Pancreas (tissue), 10 donors: ENCODE results near the gene SKI. TPM values are rescaled to one million over a fixed set of nuclear protein-coding genes. Genes with fewer than 3 reads are reported as not detected.
A peak's percentile ranks its signal among the peaks of the same experiment; 100 is the strongest.
"Not testable (repeated sequence)": the region's sequence is repeated elsewhere in the genome, so short reads cannot be mapped to it uniquely, and the experiment has no call there.

Source experiments
- ATAC-seq, 4 donors: fragments of 200-7000 bp; cut with Tn5 transposase; one replicate each; pipeline versions ENCODE4 v1.8.0 to v1.9.1; 2020; ENCODE audit warnings: mild to moderate bottlenecking in 4 of 4, moderate library complexity in 4 of 4
- DNase-seq, 6 donors: peaks; one replicate each; pipeline ENCODE4 v3.0.0-alpha.2; 2020
- FAIRE-seq: peaks from 2 replicates; lab custom pipeline; 2012; peaks lifted over from hg19 to GRCh38; lab: Jason Lieb, UNC
- H3K27ac ChIP-seq, 4 donors: fragments of 200-600 bp; sonication (generic); 1 replicate in 3 of 4; 2 replicates in 1 of 4; pipeline versions ENCODE4 v1.5.0 to v1.8.0; 2020
- H3K27me3 ChIP-seq, 4 donors: fragments of 200-600 bp; one replicate each; pipeline ENCODE4 v1.8.0; 2021
- H3K36me3 ChIP-seq, 3 donors: fragments of 200-600 bp; sonication (generic) in 1 of 3; one replicate each; pipeline versions ENCODE4 v1.5.0 to v1.8.0; 2020 to 2021
- H3K4me1 ChIP-seq, 3 donors: fragments of 200-600 bp; one replicate each; pipeline ENCODE4 v1.8.0; 2021
- H3K4me3 ChIP-seq, 4 donors: fragments of 200-600 bp; sonication (generic) in 2 of 4; one replicate each; pipeline versions ENCODE4 v1.5.0 to v1.8.0; 2020 to 2021
- H3K9me3 ChIP-seq, 4 donors: fragments of 200-600 bp; one replicate each; pipeline ENCODE4 v1.8.0; 2021
- WGBS, 2 donors: extraction: QIAGEN DNeasy Blood & Tissue Kit; methylation state at CpG; one replicate each; pipeline ENCODE4 v1.1.7; 2013; 5-methylcytosine and 5-hydroxymethylcytosine counted together
- intact Hi-C, 3 donors: fragments of 100-400 bp; cut with DNase I; formaldehyde crosslinking; loops; one replicate each; pipeline versions ENCODE4 v1.11.1 to v1.14.2; 2022
- polyA plus RNA-seq, 2 donors: library from polyadenylated mRNA; stranded (reverse); fragments of 200-250 nt; gene quantifications; one replicate each; pipeline ENCODE4 v1.2.3, GENCODE V29; 2013
- total RNA-seq, 6 donors: library from RNA; stranded (reverse); fragmentation: NEBNext Ultra II Directional in 4 of 6; extraction: Animal tissue kit (Norgen Biotek cat#: 25700) in 4 of 6; gene quantifications; one replicate each; pipeline versions ENCODE4 v1.2.1 to v1.2.4, GENCODE V29; 2021 to 2023
- TF ChIP-seq, protein P1 (sequence below), 4 donors: fragments of 200-600 bp; sonication (generic) in 3 of 4; IDR thresholded peaks; one replicate each; pipeline versions ENCODE4 v1.5.0 to v1.8.0; 2021; ENCODE audit warnings: antibody characterized with exemption in 4 of 4
- donor health status: healthy with polysubstance abuse.
- donor health status: DM: no; HTN: no; CAD: no; lungs with moderate emphysema.
- donor health status: DM: no; HTN: no; CAD: no.
- donor health status: control.
- donor health status: control.
- donor health status: Bipolar disorder and iron deficiency.
- donor health status: DM: yes; HTN: yes; CAD: no.
- donor health status: DM: no; HTN: no; CAD: no.
- donor health status: DM: no; HTN: no; CAD: no.
- donor health status: DM: yes; HTN: yes; CAD: no.

Gene SKI
- total and polyA plus RNA-seq, 8 donors = 8.6 to 27.9 (median 14.0) TPM

DNA sequence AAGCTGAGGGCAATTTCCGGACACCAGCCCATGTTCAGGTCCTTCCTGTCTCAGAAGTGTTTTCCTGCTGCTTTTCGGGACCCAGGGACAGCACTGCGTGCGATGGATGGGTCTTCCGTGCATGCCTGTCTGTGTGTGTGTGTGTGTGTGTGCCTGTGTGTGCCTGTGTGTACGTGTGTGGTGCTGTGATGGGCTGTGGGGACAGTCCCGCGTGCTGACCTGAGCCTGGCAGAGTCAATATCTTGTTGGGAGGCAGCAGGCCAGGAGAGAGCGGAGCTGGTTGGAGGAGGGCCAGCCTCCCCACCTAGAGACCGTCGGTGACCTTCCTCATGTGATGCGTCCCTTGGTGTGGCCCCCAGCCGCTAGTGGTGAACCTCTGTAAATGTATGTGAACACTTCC, 13.7 kb downstream of the SKI start:
- Histone ChIP-seq H3K9me3 (no peaks in the 10 kb centered on the region), H3K4me1 (peaks cover 10 to 22% (median 12%) of the 10 kb centered on the region in 3 donors), H3K27ac (no peak overlapping the region), H3K4me3 (no peak overlapping the region), H3K36me3 (no peaks in the 10 kb centered on the region), H3K27me3 (no peaks in the 10 kb centered on the region)
- TF ChIP-seq, protein P1, sequence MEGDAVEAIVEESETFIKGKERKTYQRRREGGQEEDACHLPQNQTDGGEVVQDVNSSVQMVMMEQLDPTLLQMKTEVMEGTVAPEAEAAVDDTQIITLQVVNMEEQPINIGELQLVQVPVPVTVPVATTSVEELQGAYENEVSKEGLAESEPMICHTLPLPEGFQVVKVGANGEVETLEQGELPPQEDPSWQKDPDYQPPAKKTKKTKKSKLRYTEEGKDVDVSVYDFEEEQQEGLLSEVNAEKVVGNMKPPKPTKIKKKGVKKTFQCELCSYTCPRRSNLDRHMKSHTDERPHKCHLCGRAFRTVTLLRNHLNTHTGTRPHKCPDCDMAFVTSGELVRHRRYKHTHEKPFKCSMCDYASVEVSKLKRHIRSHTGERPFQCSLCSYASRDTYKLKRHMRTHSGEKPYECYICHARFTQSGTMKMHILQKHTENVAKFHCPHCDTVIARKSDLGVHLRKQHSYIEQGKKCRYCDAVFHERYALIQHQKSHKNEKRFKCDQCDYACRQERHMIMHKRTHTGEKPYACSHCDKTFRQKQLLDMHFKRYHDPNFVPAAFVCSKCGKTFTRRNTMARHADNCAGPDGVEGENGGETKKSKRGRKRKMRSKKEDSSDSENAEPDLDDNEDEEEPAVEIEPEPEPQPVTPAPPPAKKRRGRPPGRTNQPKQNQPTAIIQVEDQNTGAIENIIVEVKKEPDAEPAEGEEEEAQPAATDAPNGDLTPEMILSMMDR (IDR thresholded peaks at IDR 0.05) = no peak
- 68 to 71% methylated on average over 13 of the region's 13 CpGs for WGBS, 2 donors
- no peak for ATAC-seq
- intact Hi-C loops = no loop called here
- peak in 1 of 6 donors; percentile 24 for DNase-seq
- FAIRE-seq = no peak

DNA sequence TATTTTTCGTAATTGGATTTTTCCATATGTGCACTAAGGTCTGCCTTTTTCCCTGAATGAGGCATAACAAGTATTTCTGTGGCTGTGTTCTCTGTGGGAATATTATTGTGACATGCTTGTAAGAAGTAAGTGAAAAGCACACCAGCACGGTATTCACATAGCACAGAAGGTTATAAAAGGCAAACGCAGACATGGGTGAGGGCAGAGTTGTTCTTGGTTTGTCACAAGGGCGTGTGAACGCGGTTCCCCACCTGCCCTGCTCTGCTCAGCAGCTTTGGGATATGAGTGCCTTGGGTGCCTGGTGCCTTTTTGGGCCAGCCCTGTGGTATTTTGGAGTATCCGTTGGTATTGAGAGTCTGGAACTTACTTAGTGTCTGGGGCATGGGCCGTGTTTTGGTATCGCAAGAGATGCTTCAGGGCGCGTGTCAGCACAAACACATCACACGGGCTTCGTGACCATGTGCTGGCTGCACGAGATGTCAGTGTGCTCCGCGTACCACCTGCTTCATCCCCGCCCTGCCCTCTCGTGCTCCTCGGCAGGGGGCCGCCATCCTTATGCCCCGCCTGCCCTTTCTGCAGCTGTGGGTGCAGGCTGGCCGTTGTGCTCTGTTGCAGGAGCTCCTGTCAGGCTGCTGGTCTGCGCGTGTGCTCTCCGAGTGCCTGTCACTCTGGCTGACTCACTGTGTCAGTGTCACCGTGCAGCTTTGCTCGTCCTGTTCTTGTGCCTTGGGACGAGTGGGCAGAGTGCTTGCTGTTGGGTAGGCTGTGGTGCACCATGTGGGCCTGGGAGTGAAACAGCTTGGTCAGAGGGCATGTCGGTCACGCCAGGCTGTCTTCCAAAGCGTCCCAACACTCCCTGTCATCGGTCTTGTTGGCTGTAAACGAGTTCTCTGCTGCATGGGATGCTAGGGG, 15.0 kb downstream of the SKI start:
- peaks cover 18 to 31% (median 19%) of the 10 kb centered on the region in 3 donors for H3K4me1 ChIP-seq
- peak in 2 of 4 donors; percentile 4 to 8 for ATAC-seq
- 90 to 91% methylated on average over 33 of the region's 33 CpGs for WGBS, 2 donors

GRCh38 chr1:2247045-2247394, 18.9 kb downstream of the SKI start:
- H3K27ac ChIP-seq = peak overlapping the region in 1 of 4 donors; percentile 80
- H3K27me3 ChIP-seq, H3K4me3 ChIP-seq, DNase-seq, H3K36me3 ChIP-seq, ATAC-seq, FAIRE-seq, intact Hi-C loops, H3K9me3 ChIP-seq: not testable (repeated sequence)
- peaks cover 19 to 30% (median 26%) of the 10 kb centered on the region in 3 donors for H3K4me1 ChIP-seq
- WGBS, 2 donors = 87 to 94% methylated on average over 7 of the region's 7 CpGs

More for the DNA sequence above, 15.0 kb downstream of the SKI start:
- Histone ChIP-seq H3K27ac (no peak overlapping the region), H3K36me3 (no peaks in the 10 kb centered on the region), H3K27me3 (no peaks in the 10 kb centered on the region), H3K9me3 (no peaks in the 10 kb centered on the region), H3K4me3 (no peak overlapping the region)
- intact Hi-C loops = no loop called here
- FAIRE-seq (no peak), DNase-seq (peak in 1 of 6 donors; percentile 16)
- TF ChIP-seq, protein P1 (IDR thresholded peaks at IDR 0.05) = no peak

DNA sequence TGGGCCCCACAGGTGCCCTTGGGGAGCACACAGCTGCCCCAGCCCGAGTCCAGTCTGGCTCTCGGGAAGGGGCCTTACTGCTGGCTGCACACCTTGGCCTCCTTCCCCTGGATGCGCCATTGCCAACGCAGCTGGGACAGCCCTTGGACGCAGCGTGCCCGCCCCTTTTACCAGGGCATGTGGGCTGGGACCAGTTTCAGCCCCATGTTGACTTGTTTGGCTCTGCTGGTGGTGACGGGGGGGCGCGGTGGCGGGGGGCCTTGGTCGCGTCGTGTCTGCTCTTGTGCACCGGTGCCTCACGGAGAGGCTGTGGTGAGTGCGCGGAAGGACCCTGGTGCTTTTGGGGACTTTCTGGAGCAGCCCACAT, 19.6 kb downstream of the SKI start:
- intact Hi-C loops = no loop called here
- Histone ChIP-seq H3K4me3 (no peak overlapping the region), H3K27me3 (no peaks in the 10 kb centered on the region), H3K36me3 (no peaks in the 10 kb centered on the region), H3K9me3 (no peaks in the 10 kb centered on the region), H3K27ac (peak overlapping the region in 3 of 4 donors; percentile 51 to 80 (median 65)), H3K4me1 (peaks cover 19 to 35% (median 28%) of the 10 kb centered on the region in 3 donors)
- no peak for ATAC-seq
- TF ChIP-seq, protein P1 (IDR thresholded peaks at IDR 0.05) = no peak
- FAIRE-seq = no peak
- DNase-seq = peak in 1 of 6 donors; percentile 63
- WGBS, 2 donors = 77 to 78% methylated on average over 18 of the region's 18 CpGs

GRCh38 chr1:2248127-2248826, 20.2 kb downstream of the SKI start:
- intact Hi-C loops = no loop called here
- DNase-seq (peak; percentile 57 to 90 (median 72)), ATAC-seq (peak; percentile 82 to 91 (median 86)), FAIRE-seq (no peak)
- H3K36me3 ChIP-seq = no peaks in the 10 kb centered on the region
- TF ChIP-seq, protein P1 (IDR thresholded peaks at IDR 0.05) = no peak
- H3K27me3 ChIP-seq = no peaks in the 10 kb centered on the region
- no peak overlapping the region for H3K4me3 ChIP-seq
- WGBS, 2 donors = 40 to 49% methylated on average over 21 of the region's 21 CpGs
- peak overlapping the region; percentile 31 to 80 (median 58) for H3K27ac ChIP-seq
- no peaks in the 10 kb centered on the region for H3K9me3 ChIP-seq
- H3K4me1 ChIP-seq = peaks cover 19 to 35% (median 28%) of the 10 kb centered on the region in 3 donors
